HCT116 (cell line): Measurements from ENCODE around the gene ARMC12. TPM values are rescaled to one million over a fixed set of nuclear protein-coding genes. Genes with fewer than 3 reads are reported as not detected.

ENCODE experiments used
- ATAC-seq: fragments of 200-7000 bp; cut with Tn5 transposase; 2 replicates; pipeline ENCODE4 v1.9.1; 2020; ENCODE audit warnings: mild to moderate bottlenecking, moderate library complexity
- BruUV-seq: library from RNA; stranded (reverse); fragments of 400-500 nt; replicated peaks from 2 replicates; lab custom pipeline; 2021; lab: Mats Ljungman, UMichigan
- CTCF ChIA-PET: fragments of 300-600 bp; sonication (Branson Sonifier 250); formaldehyde crosslinking; loops from one replicate; lab custom pipeline; 2021; ENCODE audit warnings: antibody characterized with exemption; lab: Charles Lee
- POLR2A ChIA-PET: fragments of 300-600, 350-600 bp; sonication (Branson Sonifier 250); formaldehyde crosslinking; loops from one replicate; lab custom pipeline; 2021; ENCODE audit warnings: antibody characterized with exemption; lab: Charles Lee
- RAD21 ChIA-PET, 2 experiments: fragments of 300-600 bp; sonication (Branson Sonifier 250); formaldehyde crosslinking; loops; one replicate each; lab custom pipeline; 2023; ENCODE audit warnings: low total read pairs in 2 of 2; ENCODE audit not compliant: uncharacterized antibody in 2 of 2, unreplicated experiment in 2 of 2, low non-redundant PET in 1 of 2; lab: Charles Lee
- DNase-seq: peaks from one replicate; pipeline ENCODE4 v3.0.0-alpha.2; 2010; ENCODE audit warnings: low read depth, low spot score
- H2AFZ ChIP-seq: fragments of 200-600 bp; shearing (Covaris generic), sonication (generic); 2 replicates; pipeline ENCODE4 v1.6.1; 2017; ENCODE audit warnings: low read depth, mixed run types, mixed read lengths, antibody characterized with exemption, low read length; ENCODE audit not compliant: poor library complexity, severe bottlenecking
- H3K27ac ChIP-seq: 2 replicates; pipeline ENCODE4 v1.5.1; 2012; ENCODE audit warnings: low read depth, low read length
- H3K27me3 ChIP-seq: fragments of 200-600 bp; sonication (generic); 2 replicates; pipeline ENCODE4 v1.6.1; 2016; ENCODE audit warnings: mixed run types, low read length, mixed read lengths; ENCODE audit not compliant: insufficient read depth
- H3K36me3 ChIP-seq, 2 experiments: fragments of 200-500 bp in 1 of 2; fragments of 200-600 bp in 1 of 2; sonication (Bioruptor generic) in 1 of 2; sonication (generic) in 1 of 2; 2 replicates each; pipeline versions ENCODE4 v1.5.1 to v1.6.1; 2014 to 2016; ENCODE audit warnings: low read length in 2 of 2, inconsistent platforms in 1 of 2, mixed read lengths in 1 of 2, mixed run types in 1 of 2; ENCODE audit not compliant: insufficient read depth in 2 of 2, control insufficient read depth in 1 of 2
- H3K4me1 ChIP-seq, 2 experiments: fragments of 200-600 bp in 1 of 2; sonication (generic) in 1 of 2; 2 replicates each; pipeline versions ENCODE4 v1.5.1 to v1.6.1; 2012 to 2017; ENCODE audit warnings: low read length in 2 of 2, inconsistent platforms in 1 of 2, mild to moderate bottlenecking in 1 of 2, mixed read lengths in 1 of 2, mixed run types in 1 of 2, moderate library complexity in 1 of 2; ENCODE audit not compliant: insufficient read depth in 2 of 2, control insufficient read depth in 1 of 2
- H3K4me2 ChIP-seq: fragments of 200-600 bp; sonication (generic); 2 replicates; pipeline ENCODE4 v1.6.1; 2017; ENCODE audit warnings: mixed run types, low read length, mixed read lengths
- H3K4me3 ChIP-seq, 2 experiments: fragments of 200-600 bp in 1 of 2; sonication (generic) in 1 of 2; replicated peaks in 1 of 2; 2 replicates each; pipeline ENCODE4 v1.5.1; 2011 to 2016; ENCODE audit warnings: low read length in 2 of 2, control low read depth in 1 of 2, low read depth in 1 of 2, mild to moderate bottlenecking in 1 of 2, mixed read lengths in 1 of 2, mixed run types in 1 of 2
- H3K79me2 ChIP-seq: fragments of 200-600 bp; sonication (generic); 2 replicates; pipeline ENCODE4 v1.6.1; 2017; ENCODE audit warnings: mild to moderate bottlenecking, mixed run types, low read length, moderate library complexity, mixed read lengths; ENCODE audit not compliant: insufficient read depth
- H3K9ac ChIP-seq: fragments of 200-600 bp; sonication (generic); 2 replicates; pipeline ENCODE4 v1.6.1; 2016; ENCODE audit warnings: low read length, mixed read lengths
- H3K9me2 ChIP-seq: fragments of 200-600 bp; sonication (generic), shearing (Covaris generic); 2 replicates; pipeline ENCODE4 v1.6.1; 2017; ENCODE audit warnings: mixed run types, mild to moderate bottlenecking, moderate library complexity; ENCODE audit not compliant: insufficient read depth
- H3K9me3 ChIP-seq, 2 experiments: fragments of 200-500 bp in 1 of 2; fragments of 200-600 bp in 1 of 2; sonication (Bioruptor generic) in 1 of 2; sonication (generic) in 1 of 2; 2 replicates each; pipeline ENCODE4 v1.6.1; 2014 to 2017; ENCODE audit warnings: low read length in 2 of 2, mixed read lengths in 2 of 2, inconsistent platforms in 1 of 2, low read depth in 1 of 2, mild to moderate bottlenecking in 1 of 2, mixed run types in 1 of 2, moderate library complexity in 1 of 2; ENCODE audit not compliant: control insufficient read depth in 1 of 2, insufficient read depth in 1 of 2
- H4K20me1 ChIP-seq: fragments of 200-600 bp; sonication (generic), shearing (Covaris generic); 2 replicates; pipeline ENCODE4 v1.6.1; 2017; ENCODE audit warnings: mixed run types, mild to moderate bottlenecking, moderate library complexity; ENCODE audit not compliant: insufficient read depth
- EZH2 ChIP-seq: fragments of 200-600 bp; sonication (generic); IDR thresholded peaks from 2 replicates; pipeline ENCODE4 v1.6.1; 2017; ENCODE audit warnings: antibody characterized with exemption, mixed run types
- EZH2phosphoT487 ChIP-seq: fragments of 200-600 bp; IDR thresholded peaks from 2 replicates; pipeline ENCODE4 v1.6.1; 2018; ENCODE audit warnings: antibody characterized with exemption, borderline replicate concordance
- JUND ChIP-seq: IDR thresholded peaks from 2 replicates; pipeline ENCODE4 v1.6.1; 2012
- MAX ChIP-seq: IDR thresholded peaks from 2 replicates; pipeline ENCODE4 v1.6.1; 2012
- RAD21 ChIP-seq: IDR thresholded peaks from 2 replicates; pipeline ENCODE4 v1.6.1; 2012; ENCODE audit warnings: low read depth, mild to moderate bottlenecking
- REST ChIP-seq: IDR thresholded peaks from 2 replicates; pipeline ENCODE4 v1.6.1; 2012; ENCODE audit warnings: low read depth
- SIN3A ChIP-seq: IDR thresholded peaks from 2 replicates; pipeline ENCODE4 v1.6.1; 2012; ENCODE audit warnings: low read depth
- TCF7L2 ChIP-seq: IDR thresholded peaks from 2 replicates; pipeline ENCODE4 v1.7.0; 2011; ENCODE audit warnings: borderline replicate concordance, inconsistent platforms; ENCODE audit not compliant: insufficient read depth, insufficient read length; ENCODE audit errors: extremely low read depth
- YY1 ChIP-seq: IDR thresholded peaks from 2 replicates; pipeline ENCODE4 v1.6.1; 2011; ENCODE audit warnings: low read length, low read depth, moderate library complexity, mild to moderate bottlenecking; ENCODE audit not compliant: insufficient replicate concordance; ENCODE audit errors: extremely low read depth
- intact Hi-C: fragments of 100-400 bp; cut with micrococcal nuclease; formaldehyde crosslinking; loops from 2 replicates; pipeline ENCODE4 v1.10.0; 2022
- total RNA-seq: library from RNA; stranded (reverse); gene quantifications from one replicate; pipeline ENCODE4 v1.2.1, GENCODE V29; 2021; ENCODE audit not compliant: unreplicated experiment

ARMC12 gene
- total RNA-seq, 1 experiment from 2014 or later, result 0.79 TPM

GRCh38 chr6:35788423-35788982 lies 51.7 kb downstream of the ARMC12 start (continued):
- TF ChIP-seq EZH2 (no peak), MAX (no peak), REST (no peak), TCF7L2 (no peak), EZH2phosphoT487 (no peak), JUND (no peak)

GRCh38 chr6:35790683-35791082 lies 53.9 kb downstream of the ARMC12 start:
- ChIA-PET CTCF (no interaction called here), RAD21 (no interaction called here), POLR2A (no interaction called here)
- no peak overlapping the region for H3K4me3 ChIP-seq
- H3K9me3 ChIP-seq, result no peaks in the 10 kb centered on the region
- H3K9ac ChIP-seq, result no peak overlapping the region
- BruUV-seq, result no TSS peak
- DNase-seq, result no peak
- H3K79me2 ChIP-seq, result no peaks in the 10 kb centered on the region
- H3K27me3 ChIP-seq, result peaks cover 23% of the 10 kb centered on the region; the same call in 1 of the 2 replicates
- H4K20me1 ChIP-seq, result no peaks in the 10 kb centered on the region
- TF ChIP-seq SIN3A (no peak), YY1 (no peak), RAD21 (no peak)
- H3K9me2 ChIP-seq, result no peaks in the 10 kb centered on the region
- H3K27ac ChIP-seq, result no peak overlapping the region
- H3K4me2 ChIP-seq, result no peak overlapping the region
- H2AFZ ChIP-seq, result no peak overlapping the region
- no peak for ATAC-seq
- no peaks in the 10 kb centered on the region for H3K4me1 ChIP-seq
- no peaks in the 10 kb centered on the region for H3K36me3 ChIP-seq
- intact Hi-C loops, result no loop called here
